ENCODE results near the gene ZNF423.
"Not testable (repeated sequence)": the region's sequence is repeated elsewhere in the genome, so short reads cannot be mapped to it uniquely, and the experiment has no call there.

ZNF423 gene

GRCh38 chr16:49521734-49522325, 334.1 kb downstream of the ZNF423 start:
- DNase-seq (ENCODE audit: low read depth): no peak

GRCh38 chr16:49520492-49521038, 335.3 kb downstream of the ZNF423 start:
- DNase-seq (ENCODE audit: low read depth): no peak
- no peak overlapping the region for H3K4me3 ChIP-seq (ENCODE audit: low read depth, low read length)

More at GRCh38 chr16:49521734-49522325, 334.1 kb downstream of the ZNF423 start:
- no peak overlapping the region for H3K4me3 ChIP-seq (ENCODE audit: low read depth, low read length)

GRCh38 chr16:49519741-49520140, 336.2 kb downstream of the ZNF423 start:
- no peak overlapping the region for H3K4me3 ChIP-seq (ENCODE audit: low read depth, low read length)
- DNase-seq (ENCODE audit: low read depth): no peak

- no peak for DNase-seq (ENCODE audit: low read depth)
Observed at GRCh38 chr16:49519008-49519656, 336.8 kb downstream of the ZNF423 start.

GRCh38 chr16:49516382-49517036, 339.4 kb downstream of the ZNF423 start:
- no peak for DNase-seq (ENCODE audit: low read depth)
- H3K4me3 ChIP-seq (ENCODE audit: low read depth, low read length): no peak overlapping the region

More at GRCh38 chr16:49519008-49519656, 336.8 kb downstream of the ZNF423 start:
- H3K4me3 ChIP-seq (ENCODE audit: low read depth, low read length): no peak overlapping the region

- DNase-seq (ENCODE audit: low read depth): no peak
- no peak overlapping the region for H3K4me3 ChIP-seq (ENCODE audit: low read depth, low read length)
Observed at GRCh38 chr16:49515861-49516260, 340.1 kb downstream of the ZNF423 start.

GRCh38 chr16:49515016-49515565, 340.8 kb downstream of the ZNF423 start:
- no peak for DNase-seq (ENCODE audit: low read depth)
- H3K4me3 ChIP-seq (ENCODE audit: low read depth, low read length): no peak overlapping the region

- DNase-seq (ENCODE audit: low read depth): no peak
- H3K4me3 ChIP-seq (ENCODE audit: low read depth, low read length): no peak overlapping the region
Observed at GRCh38 chr16:49514073-49514980, 341.6 kb downstream of the ZNF423 start.

- no peak overlapping the region for H3K4me3 ChIP-seq (ENCODE audit: low read depth, low read length)
- no peak for DNase-seq (ENCODE audit: low read depth)
Observed at GRCh38 chr16:49513040-49513439, 342.9 kb downstream of the ZNF423 start.

GRCh38 chr16:49510654-49511305, 345.1 kb downstream of the ZNF423 start:
- DNase-seq (ENCODE audit: low read depth): no peak
- H3K4me3 ChIP-seq (ENCODE audit: low read depth, low read length): no peak overlapping the region

- DNase-seq (ENCODE audit: low read depth): no peak
Observed at GRCh38 chr16:49510141-49510540, 345.8 kb downstream of the ZNF423 start.

GRCh38 chr16:49506058-49507013, 349.6 kb downstream of the ZNF423 start:
- H3K4me3 ChIP-seq (ENCODE audit: low read depth, low read length); DNase-seq (ENCODE audit: low read depth): not testable (repeated sequence)

More at GRCh38 chr16:49510141-49510540, 345.8 kb downstream of the ZNF423 start:
- H3K4me3 ChIP-seq (ENCODE audit: low read depth, low read length): no peak overlapping the region

- no peak overlapping the region for H3K4me3 ChIP-seq (ENCODE audit: low read depth, low read length)
- no peak for DNase-seq (ENCODE audit: low read depth)
Observed at GRCh38 chr16:49505556-49505955, 350.4 kb downstream of the ZNF423 start.

- no peak for DNase-seq (ENCODE audit: low read depth)
Observed at GRCh38 chr16:49504626-49505025, 351.3 kb downstream of the ZNF423 start.

GRCh38 chr16:49504023-49504364, 351.9 kb downstream of the ZNF423 start:
- DNase-seq (ENCODE audit: low read depth): no peak
- H3K4me3 ChIP-seq (ENCODE audit: low read depth, low read length): no peak overlapping the region

More at GRCh38 chr16:49504626-49505025, 351.3 kb downstream of the ZNF423 start:
- H3K4me3 ChIP-seq (ENCODE audit: low read depth, low read length): no peak overlapping the region

GRCh38 chr16:49503256-49504022, 352.5 kb downstream of the ZNF423 start:
- H3K4me3 ChIP-seq (ENCODE audit: low read depth, low read length): no peak overlapping the region
- no peak for DNase-seq (ENCODE audit: low read depth)

Measured in skeletal muscle cell (primary cell).